Activated CD4-positive, alpha-beta memory T cell treated with anti-CD3 and anti-CD28 coated beads, Interleukin-2, amount 10 ng/mL, durations not matched to agents 7 days and 5 days (primary cell): Measurements from ENCODE around the gene TIAM2. TPM values are rescaled to one million over a fixed set of nuclear protein-coding genes. Genes with fewer than 3 reads are reported as not detected.

ENCODE experiments used
- CTCF ChIA-PET: fragments of 350-600 bp; sonication (Branson Sonifier 250); formaldehyde crosslinking; loops from one replicate; lab custom pipeline; 2021; ENCODE audit warnings: antibody characterized with exemption, inconsistent platforms; lab: Charles Lee
- POLR2A ChIA-PET: fragments of 350-600 bp; sonication (Branson Sonifier 250); formaldehyde crosslinking; loops from one replicate; lab custom pipeline; 2021; ENCODE audit warnings: antibody characterized with exemption; lab: Charles Lee
- DNase-seq: peaks from one replicate; pipeline ENCODE4 v3.0.0-alpha.2; 2020
- H3K27ac Mint-ChIP-seq: one replicate; pipeline ENCODE4 v1.8.0; 2021; ENCODE audit warnings: mild to moderate bottlenecking, mixed read lengths
- H3K27me3 Mint-ChIP-seq: one replicate; pipeline ENCODE4 v1.8.0; 2021; ENCODE audit warnings: mixed read lengths
- H3K36me3 Mint-ChIP-seq: one replicate; pipeline ENCODE4 v1.8.0; 2021; ENCODE audit warnings: low read depth, mixed read lengths
- H3K4me1 Mint-ChIP-seq: one replicate; pipeline ENCODE4 v1.8.0; 2021; ENCODE audit warnings: mixed read lengths
- H3K4me3 Mint-ChIP-seq: one replicate; pipeline ENCODE4 v1.8.0; 2021; ENCODE audit warnings: mild to moderate bottlenecking, mixed read lengths
- H3K9me3 Mint-ChIP-seq: one replicate; pipeline ENCODE4 v1.8.0; 2021; ENCODE audit warnings: mixed read lengths
- total RNA-seq, 2 experiments: library from RNA; stranded (reverse); gene quantifications; one replicate each; pipeline ENCODE4 v1.2.3, GENCODE V29; 2021

TIAM2 gene
- total RNA-seq, 2 experiments from 2014 or later, result 6.1 to 8.3 TPM

GRCh38 chr6:155297669-155298068 lies 302.6 kb downstream of the TIAM2 start:
- no peak for DNase-seq
- POLR2A ChIA-PET, result no interaction called here
- no peak overlapping the region for H3K4me3 Mint-ChIP-seq
- peaks cover 38% of the 10 kb centered on the region for H3K36me3 Mint-ChIP-seq
- CTCF ChIA-PET, result no interaction called here
- no peak overlapping the region for H3K27ac Mint-ChIP-seq
- peaks cover 4% of the 10 kb centered on the region for H3K4me1 Mint-ChIP-seq
- no peaks in the 10 kb centered on the region for H3K27me3 Mint-ChIP-seq
- H3K9me3 Mint-ChIP-seq, result no peaks in the 10 kb centered on the region

GRCh38 chr6:155301867-155302266 lies 306.8 kb downstream of the TIAM2 start:
- peaks cover 4% of the 10 kb centered on the region for H3K4me1 Mint-ChIP-seq
- ChIA-PET CTCF (interaction anchor here (1.9 kb wide), 1 partner anchor 13 kb away, joined by 4 read pairs; no protein-coding TSS in a partner anchor), POLR2A (interaction anchor here (3.3 kb wide), 1 partner anchor 12 kb away, joined by 10 read pairs; no protein-coding TSS in a partner anchor)
- no peak overlapping the region for H3K27ac Mint-ChIP-seq
- H3K27me3 Mint-ChIP-seq, result no peaks in the 10 kb centered on the region
- DNase-seq, result no peak
- no peaks in the 10 kb centered on the region for H3K9me3 Mint-ChIP-seq
- no peak overlapping the region for H3K4me3 Mint-ChIP-seq
- peaks cover 38% of the 10 kb centered on the region for H3K36me3 Mint-ChIP-seq

- ChIA-PET CTCF (interaction anchor here (0.7 to 1.9 kb wide), 3 partner anchors 11 to 569 kb away, joined by 3 to 4 read pairs (median 4); no protein-coding TSS in a partner anchor), POLR2A (interaction anchor here (2.2 to 2.3 kb wide), 2 partner anchors 10 to 11 kb away, joined by 7 to 13 read pairs; no protein-coding TSS in a partner anchor)
- H3K4me1 Mint-ChIP-seq, result peaks cover 3% of the 10 kb centered on the region
These were observed 308.3 kb downstream of the TIAM2 start for GRCh38 chr6:155303361-155303870.

GRCh38 chr6:155306958-155307357 lies 311.8 kb downstream of the TIAM2 start:
- Mint-ChIP-seq H3K9me3 (no peaks in the 10 kb centered on the region), H3K4me3 (no peak overlapping the region), H3K36me3 (peaks cover 49% of the 10 kb centered on the region), H3K27me3 (no peaks in the 10 kb centered on the region), H3K4me1 (peaks cover 21% of the 10 kb centered on the region), H3K27ac (no peak overlapping the region)
- ChIA-PET POLR2A (no interaction called here), CTCF (interaction anchor here (0.9 to 1.4 kb wide), 3 partner anchors 8 to 129 kb away, joined by 3 to 4 read pairs (median 3); no protein-coding TSS in a partner anchor)
- DNase-seq, result no peak

More at GRCh38 chr6:155303361-155303870, 308.3 kb downstream of the TIAM2 start:
- no peaks in the 10 kb centered on the region for H3K27me3 Mint-ChIP-seq
- H3K27ac Mint-ChIP-seq, result no peak overlapping the region
- no peaks in the 10 kb centered on the region for H3K9me3 Mint-ChIP-seq
- H3K36me3 Mint-ChIP-seq, result peaks cover 38% of the 10 kb centered on the region
- H3K4me3 Mint-ChIP-seq, result no peak overlapping the region
- DNase-seq, result no peak
